ENCODE data around the gene CEP131. TPM values are rescaled to one million over a fixed set of nuclear protein-coding genes. Genes with fewer than 3 reads are reported as not detected.

CEP131 gene
- total RNA-seq, 1 experiment from 2014 or later: 5.1 TPM

DNA sequence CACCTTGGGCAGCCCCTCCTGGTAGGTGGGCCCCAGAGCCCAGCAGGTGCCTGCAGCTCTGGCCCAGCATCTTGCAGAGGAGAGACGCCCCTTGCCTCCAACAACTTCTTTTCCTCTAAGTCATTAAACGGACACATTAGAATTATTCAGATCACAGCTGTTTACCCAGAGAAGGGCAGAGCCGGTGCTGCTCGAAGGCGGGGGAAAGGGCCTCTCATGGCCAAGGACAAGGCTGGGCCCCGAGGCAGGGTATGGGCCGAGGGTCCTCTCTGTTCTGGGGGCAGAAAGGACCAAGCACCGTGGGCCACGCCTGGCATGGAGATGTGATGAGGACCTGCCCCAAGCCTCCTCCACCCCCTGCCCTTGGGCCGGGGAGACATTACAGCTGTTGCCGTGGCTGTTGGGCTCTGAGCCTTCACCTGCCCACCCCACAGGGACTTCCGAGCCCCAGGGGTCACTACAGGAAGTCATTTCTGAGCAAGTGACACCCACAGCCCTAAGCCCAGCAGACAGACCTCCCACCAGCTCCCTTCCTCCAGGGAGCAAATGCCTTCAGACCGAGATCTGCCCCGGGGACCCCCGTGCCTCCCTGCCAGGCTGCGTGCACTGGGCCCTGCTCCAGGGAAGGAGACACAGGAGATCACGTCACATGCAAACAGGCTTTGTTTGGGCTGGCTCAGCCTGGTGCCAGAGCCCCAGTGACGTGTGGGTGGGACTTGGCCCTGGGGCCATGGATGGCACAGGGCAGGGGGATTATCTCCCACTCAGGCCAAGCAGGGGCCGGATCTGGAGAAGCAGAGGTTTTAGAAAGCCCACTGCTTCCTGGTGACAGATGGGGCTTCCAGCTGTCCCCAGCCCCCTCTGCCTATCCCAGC is 58.2 kb downstream of the CEP131 start:
- Histone ChIP-seq H3K27ac (ENCODE audit: low read length) (no peak overlapping the region), H3K9me2 (replicated peaks; ENCODE audit: insufficient read depth, low read length) (no peaks in the 10 kb centered on the region), H3K4me2 (ENCODE audit: low read depth, low read length, poor library complexity, severe bottlenecking) (no peak overlapping the region), H3K9ac (ENCODE audit: low read length) (no peak overlapping the region), H2AFZ (ENCODE audit: low read length) (no peak overlapping the region), H4K20me1 (ENCODE audit: insufficient read depth, low read depth, low read length) (no peaks in the 10 kb centered on the region), H3K36me3 (ENCODE audit: insufficient read depth, low read length) (no peaks in the 10 kb centered on the region), H3K9me3 (ENCODE audit: low read length) (no peaks in the 10 kb centered on the region), H3K4me3 (ENCODE audit: low read length) (no peak overlapping the region), H3K4me1 (ENCODE audit: low read length) (no peaks in the 10 kb centered on the region), H3K27me3 (ENCODE audit: low read length) (no peaks in the 10 kb centered on the region), H3K79me2 (ENCODE audit: low read length) (no peaks in the 10 kb centered on the region)
- DNase-seq: no peak

DNA sequence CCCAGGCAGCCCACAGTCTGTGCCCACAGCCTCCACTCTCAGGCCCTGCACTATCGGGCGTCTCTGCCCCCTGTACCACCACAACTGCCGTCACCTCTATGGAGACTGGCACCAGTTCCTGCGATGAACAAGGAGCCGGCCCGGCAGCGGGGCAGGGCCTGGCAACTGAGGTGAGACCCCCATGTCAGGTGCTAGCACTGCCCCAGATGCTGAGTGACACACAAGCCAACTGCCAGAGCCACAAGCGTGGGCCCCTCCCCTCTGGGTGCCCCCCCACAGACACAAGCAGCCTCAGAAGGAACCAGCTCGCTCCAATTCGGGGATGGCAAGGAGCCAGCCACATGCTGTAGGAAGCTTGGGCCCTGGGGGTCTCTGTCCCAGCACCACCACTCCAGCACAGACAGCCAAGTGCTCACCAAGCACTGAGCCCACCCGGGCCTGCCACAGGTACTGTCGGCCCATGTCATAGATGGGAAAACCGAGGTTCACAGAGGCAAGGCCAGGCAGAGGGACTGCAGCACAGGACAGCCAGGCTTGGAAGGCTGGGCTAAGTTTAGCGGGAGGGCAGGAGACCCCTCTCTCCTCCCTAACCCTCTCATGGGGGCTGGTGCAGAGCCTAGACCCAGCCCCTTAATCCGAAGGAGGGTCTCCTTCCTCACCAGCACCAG is 58.9 kb downstream of the CEP131 start:
- no peaks in the 10 kb centered on the region for H3K79me2 ChIP-seq (ENCODE audit: low read length)
- no peak overlapping the region for H3K4me3 ChIP-seq (ENCODE audit: low read length)
- no peaks in the 10 kb centered on the region for H3K9me2 ChIP-seq (replicated peaks; ENCODE audit: insufficient read depth, low read length)
- no peaks in the 10 kb centered on the region for H3K36me3 ChIP-seq (ENCODE audit: insufficient read depth, low read length)
- H3K27ac ChIP-seq (ENCODE audit: low read length): no peak overlapping the region
- no peaks in the 10 kb centered on the region for H3K4me1 ChIP-seq (ENCODE audit: low read length)
- H3K4me2 ChIP-seq (ENCODE audit: low read depth, low read length, poor library complexity, severe bottlenecking): no peak overlapping the region
- H3K27me3 ChIP-seq (ENCODE audit: low read length): no peaks in the 10 kb centered on the region
- H3K9ac ChIP-seq (ENCODE audit: low read length): no peak overlapping the region
- no peak overlapping the region for H2AFZ ChIP-seq (ENCODE audit: low read length)
- H3K9me3 ChIP-seq (ENCODE audit: low read length): no peaks in the 10 kb centered on the region
- DNase-seq: no peak
- no peaks in the 10 kb centered on the region for H4K20me1 ChIP-seq (ENCODE audit: insufficient read depth, low read depth, low read length)

GRCh38 chr17:81163051-81163695 is 59.6 kb downstream of the CEP131 start:
- Histone ChIP-seq H3K9ac (ENCODE audit: low read length) (no peak overlapping the region), H3K9me2 (replicated peaks; ENCODE audit: insufficient read depth, low read length) (no peaks in the 10 kb centered on the region), H4K20me1 (ENCODE audit: insufficient read depth, low read depth, low read length) (no peaks in the 10 kb centered on the region), H3K79me2 (ENCODE audit: low read length) (no peaks in the 10 kb centered on the region), H3K9me3 (ENCODE audit: low read length) (no peaks in the 10 kb centered on the region), H3K36me3 (ENCODE audit: insufficient read depth, low read length) (no peaks in the 10 kb centered on the region), H3K27me3 (ENCODE audit: low read length) (no peaks in the 10 kb centered on the region), H3K4me2 (ENCODE audit: low read depth, low read length, poor library complexity, severe bottlenecking) (no peak overlapping the region), H3K4me3 (ENCODE audit: low read length) (no peak overlapping the region), H2AFZ (ENCODE audit: low read length) (no peak overlapping the region), H3K4me1 (ENCODE audit: low read length) (no peaks in the 10 kb centered on the region), H3K27ac (ENCODE audit: low read length) (no peak overlapping the region)
- DNase-seq: no peak

- Histone ChIP-seq H3K36me3 (ENCODE audit: insufficient read depth, low read length) (no peaks in the 10 kb centered on the region), H4K20me1 (ENCODE audit: insufficient read depth, low read depth, low read length) (no peaks in the 10 kb centered on the region), H3K27ac (ENCODE audit: low read length) (no peak overlapping the region), H3K79me2 (ENCODE audit: low read length) (no peaks in the 10 kb centered on the region), H3K9me2 (replicated peaks; ENCODE audit: insufficient read depth, low read length) (no peaks in the 10 kb centered on the region), H3K9ac (ENCODE audit: low read length) (no peak overlapping the region), H2AFZ (ENCODE audit: low read length) (no peak overlapping the region), H3K4me2 (ENCODE audit: low read depth, low read length, poor library complexity, severe bottlenecking) (no peak overlapping the region), H3K27me3 (ENCODE audit: low read length) (no peaks in the 10 kb centered on the region), H3K9me3 (ENCODE audit: low read length) (no peaks in the 10 kb centered on the region), H3K4me3 (ENCODE audit: low read length) (no peak overlapping the region), H3K4me1 (ENCODE audit: low read length) (no peaks in the 10 kb centered on the region)
- no peak for DNase-seq
These were observed 60.3 kb downstream of the CEP131 start for GRCh38 chr17:81162491-81162890.

DNA sequence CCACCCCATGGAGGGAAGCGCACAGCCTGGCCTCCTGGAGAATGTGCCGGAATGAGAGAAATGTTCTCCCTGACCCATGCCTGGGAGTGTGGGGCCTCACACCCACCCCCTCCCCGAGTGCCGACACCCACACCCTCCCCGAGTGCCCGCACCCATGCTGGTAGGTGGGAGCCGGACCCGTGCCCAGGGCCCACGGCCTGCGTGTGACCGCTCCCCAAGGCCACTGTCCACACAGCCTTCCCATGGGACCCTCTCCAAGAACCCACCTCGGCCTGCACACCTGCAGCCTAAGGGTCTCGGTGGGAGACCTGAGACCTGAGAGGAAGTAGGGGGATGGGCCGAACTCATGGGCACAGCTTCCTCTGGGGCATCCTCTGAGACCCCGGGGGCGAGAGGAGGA is 60.8 kb downstream of the CEP131 start:
- no peak overlapping the region for H3K9ac ChIP-seq (ENCODE audit: low read length)
- H4K20me1 ChIP-seq (ENCODE audit: insufficient read depth, low read depth, low read length): no peaks in the 10 kb centered on the region
- no peaks in the 10 kb centered on the region for H3K27me3 ChIP-seq (ENCODE audit: low read length)
- no peaks in the 10 kb centered on the region for H3K9me2 ChIP-seq (replicated peaks; ENCODE audit: insufficient read depth, low read length)
- no peak overlapping the region for H3K4me2 ChIP-seq (ENCODE audit: low read depth, low read length, poor library complexity, severe bottlenecking)
- H3K4me1 ChIP-seq (ENCODE audit: low read length): no peaks in the 10 kb centered on the region
- H3K27ac ChIP-seq (ENCODE audit: low read length): no peak overlapping the region
- DNase-seq: no peak
- no peaks in the 10 kb centered on the region for H3K36me3 ChIP-seq (ENCODE audit: insufficient read depth, low read length)
- no peaks in the 10 kb centered on the region for H3K79me2 ChIP-seq (ENCODE audit: low read length)
- no peaks in the 10 kb centered on the region for H3K9me3 ChIP-seq (ENCODE audit: low read length)
- H2AFZ ChIP-seq (ENCODE audit: low read length): no peak overlapping the region
- no peak overlapping the region for H3K4me3 ChIP-seq (ENCODE audit: low read length)

DNA sequence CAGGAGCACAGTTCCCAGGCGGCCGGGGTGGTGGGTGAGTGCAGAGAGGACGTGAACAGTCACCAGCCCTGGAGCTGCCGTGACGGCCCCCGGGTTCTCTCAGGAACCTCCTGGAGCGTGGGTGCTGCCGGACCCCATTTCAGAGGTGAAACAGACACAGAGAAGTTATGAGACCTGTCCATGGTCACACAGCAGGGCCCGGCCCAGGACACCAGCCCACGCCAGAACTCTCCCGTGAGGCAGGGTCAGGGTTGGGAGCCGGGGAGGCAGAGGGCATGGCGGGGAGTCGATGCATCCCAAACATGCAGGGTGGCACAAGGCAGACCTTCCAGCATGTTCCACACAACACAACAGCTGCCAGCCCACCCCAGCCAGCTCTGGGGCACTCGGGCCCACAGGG is 61.2 kb downstream of the CEP131 start:
- Histone ChIP-seq H2AFZ (ENCODE audit: low read length) (no peak overlapping the region), H4K20me1 (ENCODE audit: insufficient read depth, low read depth, low read length) (no peaks in the 10 kb centered on the region), H3K36me3 (ENCODE audit: insufficient read depth, low read length) (no peaks in the 10 kb centered on the region), H3K9me2 (replicated peaks; ENCODE audit: insufficient read depth, low read length) (no peaks in the 10 kb centered on the region), H3K79me2 (ENCODE audit: low read length) (no peaks in the 10 kb centered on the region), H3K4me1 (ENCODE audit: low read length) (no peaks in the 10 kb centered on the region), H3K27me3 (ENCODE audit: low read length) (no peaks in the 10 kb centered on the region), H3K27ac (ENCODE audit: low read length) (no peak overlapping the region), H3K4me2 (ENCODE audit: low read depth, low read length, poor library complexity, severe bottlenecking) (no peak overlapping the region), H3K9me3 (ENCODE audit: low read length) (no peaks in the 10 kb centered on the region), H3K4me3 (ENCODE audit: low read length) (no peak overlapping the region), H3K9ac (ENCODE audit: low read length) (no peak overlapping the region)
- no peak for DNase-seq

- no peak overlapping the region for H3K27ac ChIP-seq (ENCODE audit: low read length)
- H3K79me2 ChIP-seq (ENCODE audit: low read length): no peaks in the 10 kb centered on the region
- H3K4me3 ChIP-seq (ENCODE audit: low read length): no peak overlapping the region
- H3K4me1 ChIP-seq (ENCODE audit: low read length): no peaks in the 10 kb centered on the region
- H3K27me3 ChIP-seq (ENCODE audit: low read length): no peaks in the 10 kb centered on the region
- H3K9me3 ChIP-seq (ENCODE audit: low read length): no peaks in the 10 kb centered on the region
- no peaks in the 10 kb centered on the region for H4K20me1 ChIP-seq (ENCODE audit: insufficient read depth, low read depth, low read length)
- no peak overlapping the region for H3K4me2 ChIP-seq (ENCODE audit: low read depth, low read length, poor library complexity, severe bottlenecking)
- DNase-seq: no peak
- no peak overlapping the region for H3K9ac ChIP-seq (ENCODE audit: low read length)
- no peak overlapping the region for H2AFZ ChIP-seq (ENCODE audit: low read length)
- no peaks in the 10 kb centered on the region for H3K36me3 ChIP-seq (ENCODE audit: insufficient read depth, low read length)
- H3K9me2 ChIP-seq (replicated peaks; ENCODE audit: insufficient read depth, low read length): no peaks in the 10 kb centered on the region
These were observed 61.9 kb downstream of the CEP131 start for GRCh38 chr17:81160747-81161453.

DNA sequence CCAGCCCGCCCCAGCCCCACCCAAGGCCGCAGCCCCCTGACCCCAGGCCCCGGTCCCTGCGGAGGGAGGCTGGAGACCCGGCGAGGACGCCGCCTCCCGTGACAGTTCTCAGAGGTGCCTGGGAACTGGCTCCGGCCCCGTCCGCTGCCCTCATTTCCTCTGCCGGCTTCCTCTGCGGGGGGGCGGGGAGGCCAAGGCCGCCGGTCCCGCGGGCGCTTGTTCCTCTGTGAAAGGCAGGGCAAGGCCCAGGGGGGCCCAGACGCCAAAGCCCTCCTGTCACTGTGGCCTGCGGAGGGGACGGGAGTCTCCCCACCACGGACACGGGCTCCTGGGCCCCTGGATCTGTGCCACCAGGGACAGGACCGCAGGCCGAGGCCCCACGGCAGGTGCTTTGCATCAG is 62.5 kb downstream of the CEP131 start:
- H3K4me1 ChIP-seq (ENCODE audit: low read length): no peaks in the 10 kb centered on the region
- H3K9me3 ChIP-seq (ENCODE audit: low read length): no peaks in the 10 kb centered on the region
- H4K20me1 ChIP-seq (ENCODE audit: insufficient read depth, low read depth, low read length): no peaks in the 10 kb centered on the region
- H3K9me2 ChIP-seq (replicated peaks; ENCODE audit: insufficient read depth, low read length): no peaks in the 10 kb centered on the region
- H3K27me3 ChIP-seq (ENCODE audit: low read length): no peaks in the 10 kb centered on the region
- no peak for DNase-seq
- H3K4me2 ChIP-seq (ENCODE audit: low read depth, low read length, poor library complexity, severe bottlenecking): no peak overlapping the region
- no peak overlapping the region for H3K27ac ChIP-seq (ENCODE audit: low read length)
- no peak overlapping the region for H2AFZ ChIP-seq (ENCODE audit: low read length)
- no peaks in the 10 kb centered on the region for H3K79me2 ChIP-seq (ENCODE audit: low read length)
- no peak overlapping the region for H3K4me3 ChIP-seq (ENCODE audit: low read length)
- H3K9ac ChIP-seq (ENCODE audit: low read length): no peak overlapping the region
- H3K36me3 ChIP-seq (ENCODE audit: insufficient read depth, low read length): no peaks in the 10 kb centered on the region
